ENCODE measurements around the gene STK11.

Gene STK11

DNA sequence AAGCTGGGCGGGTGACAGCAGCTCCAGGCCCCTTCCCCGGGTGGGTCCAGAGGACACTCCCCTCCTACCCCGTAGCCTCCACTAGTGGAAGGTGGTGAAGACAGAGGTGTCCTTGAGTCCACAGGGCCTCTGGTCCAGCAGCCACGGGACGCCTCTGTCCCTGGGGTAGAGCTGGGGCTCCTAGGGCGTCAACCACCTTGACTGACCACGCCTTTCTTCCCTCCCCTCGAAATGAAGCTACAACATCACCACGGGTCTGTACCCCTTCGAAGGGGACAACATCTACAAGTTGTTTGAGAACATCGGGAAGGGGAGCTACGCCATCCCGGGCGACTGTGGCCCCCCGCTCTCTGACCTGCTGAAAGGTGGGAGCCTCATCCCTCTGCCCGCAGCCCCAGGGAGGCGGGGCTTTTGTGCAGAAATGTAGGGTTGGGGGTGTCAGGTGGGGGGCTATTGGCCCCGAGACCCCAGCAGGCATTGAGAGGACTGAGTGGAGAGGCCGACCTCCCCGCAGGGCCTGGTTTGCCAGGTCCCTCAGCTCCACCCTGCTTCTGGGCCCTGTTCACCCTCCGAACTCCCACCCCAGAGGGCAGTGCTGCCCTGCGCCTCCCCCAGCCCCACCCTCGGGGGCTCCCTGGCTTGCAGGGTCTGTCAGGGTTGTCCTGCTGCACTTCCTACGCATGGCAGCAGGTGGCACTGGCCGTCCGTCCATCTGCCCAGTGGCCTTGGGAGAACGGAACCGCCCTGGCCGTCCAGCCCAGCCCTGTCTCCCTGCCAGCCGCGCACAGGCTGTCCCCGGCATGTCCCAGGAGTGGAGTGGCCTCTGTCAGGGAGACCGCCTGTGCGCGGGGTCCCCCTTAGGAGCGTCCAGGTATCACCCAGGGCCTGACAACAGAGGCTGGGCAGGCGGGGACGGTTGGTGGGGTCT, 15.7 kb downstream of the STK11 start:
- peak overlapping the region; percentile 98 for H3K27ac ChIP-seq
- POLR2A ChIA-PET (ENCODE audit: low non-redundant PET), result no interaction called here
- TF ChIP-seq, protein P1, sequence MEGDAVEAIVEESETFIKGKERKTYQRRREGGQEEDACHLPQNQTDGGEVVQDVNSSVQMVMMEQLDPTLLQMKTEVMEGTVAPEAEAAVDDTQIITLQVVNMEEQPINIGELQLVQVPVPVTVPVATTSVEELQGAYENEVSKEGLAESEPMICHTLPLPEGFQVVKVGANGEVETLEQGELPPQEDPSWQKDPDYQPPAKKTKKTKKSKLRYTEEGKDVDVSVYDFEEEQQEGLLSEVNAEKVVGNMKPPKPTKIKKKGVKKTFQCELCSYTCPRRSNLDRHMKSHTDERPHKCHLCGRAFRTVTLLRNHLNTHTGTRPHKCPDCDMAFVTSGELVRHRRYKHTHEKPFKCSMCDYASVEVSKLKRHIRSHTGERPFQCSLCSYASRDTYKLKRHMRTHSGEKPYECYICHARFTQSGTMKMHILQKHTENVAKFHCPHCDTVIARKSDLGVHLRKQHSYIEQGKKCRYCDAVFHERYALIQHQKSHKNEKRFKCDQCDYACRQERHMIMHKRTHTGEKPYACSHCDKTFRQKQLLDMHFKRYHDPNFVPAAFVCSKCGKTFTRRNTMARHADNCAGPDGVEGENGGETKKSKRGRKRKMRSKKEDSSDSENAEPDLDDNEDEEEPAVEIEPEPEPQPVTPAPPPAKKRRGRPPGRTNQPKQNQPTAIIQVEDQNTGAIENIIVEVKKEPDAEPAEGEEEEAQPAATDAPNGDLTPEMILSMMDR (conservative IDR thresholded peaks at IDR 0.05; ENCODE audit: low read depth), result peak; percentile 44
- CTCF ChIA-PET, result interaction anchor here (0.5 to 2.4 kb wide), 5 partner anchors 9 to 731 kb away, joined by 3 to 10 read pairs (median 3); no protein-coding TSS in a partner anchor
- no peak for DNase-seq (ENCODE audit: low spot score)

DNA sequence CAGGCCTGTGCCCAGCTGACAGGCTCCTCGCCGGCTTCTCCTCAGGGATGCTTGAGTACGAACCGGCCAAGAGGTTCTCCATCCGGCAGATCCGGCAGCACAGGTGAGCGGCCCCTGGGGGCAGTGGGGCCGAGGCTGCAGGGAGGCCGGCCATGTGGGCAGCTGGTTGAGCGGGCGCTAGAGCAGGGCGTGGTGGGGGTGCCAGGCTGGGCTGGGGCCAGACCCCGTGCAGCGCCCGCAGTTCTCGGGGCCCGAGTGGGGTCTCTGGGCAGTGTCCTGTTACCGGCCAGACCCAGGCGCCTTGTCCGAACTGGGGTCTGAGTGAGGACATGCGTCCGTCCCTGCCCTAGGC, 16.3 kb downstream of the STK11 start:
- POLR2A ChIA-PET (ENCODE audit: low non-redundant PET), result no interaction called here
- CTCF ChIA-PET, result interaction anchor here (2.4 kb wide), 1 partner anchor 23 kb away, joined by 10 read pairs; no protein-coding TSS in a partner anchor
- peak overlapping the region; percentile 98 for H3K27ac ChIP-seq
- TF ChIP-seq, protein P1 (conservative IDR thresholded peaks at IDR 0.05; ENCODE audit: low read depth), result no peak
- DNase-seq (ENCODE audit: low spot score), result no peak

- TF ChIP-seq, protein P1 (conservative IDR thresholded peaks at IDR 0.05; ENCODE audit: low read depth), result no peak
- CTCF ChIA-PET, result interaction anchor here (0.5 to 2.4 kb wide), 7 partner anchors 9 to 209 kb away, joined by 3 to 10 read pairs (median 3); partner anchors contain the start of gene ATP5F1D
- H3K27ac ChIP-seq, result peak overlapping the region; percentile 98
- POLR2A ChIA-PET (ENCODE audit: low non-redundant PET), result interaction anchor here (0.5 kb wide), 1 partner anchor 10 kb away, joined by 12 read pairs; no protein-coding TSS in a partner anchor
- DNase-seq (ENCODE audit: low spot score), result no peak
Measured at GRCh38 chr19:1222394-1222793, 16.8 kb downstream of the STK11 start.

DNA sequence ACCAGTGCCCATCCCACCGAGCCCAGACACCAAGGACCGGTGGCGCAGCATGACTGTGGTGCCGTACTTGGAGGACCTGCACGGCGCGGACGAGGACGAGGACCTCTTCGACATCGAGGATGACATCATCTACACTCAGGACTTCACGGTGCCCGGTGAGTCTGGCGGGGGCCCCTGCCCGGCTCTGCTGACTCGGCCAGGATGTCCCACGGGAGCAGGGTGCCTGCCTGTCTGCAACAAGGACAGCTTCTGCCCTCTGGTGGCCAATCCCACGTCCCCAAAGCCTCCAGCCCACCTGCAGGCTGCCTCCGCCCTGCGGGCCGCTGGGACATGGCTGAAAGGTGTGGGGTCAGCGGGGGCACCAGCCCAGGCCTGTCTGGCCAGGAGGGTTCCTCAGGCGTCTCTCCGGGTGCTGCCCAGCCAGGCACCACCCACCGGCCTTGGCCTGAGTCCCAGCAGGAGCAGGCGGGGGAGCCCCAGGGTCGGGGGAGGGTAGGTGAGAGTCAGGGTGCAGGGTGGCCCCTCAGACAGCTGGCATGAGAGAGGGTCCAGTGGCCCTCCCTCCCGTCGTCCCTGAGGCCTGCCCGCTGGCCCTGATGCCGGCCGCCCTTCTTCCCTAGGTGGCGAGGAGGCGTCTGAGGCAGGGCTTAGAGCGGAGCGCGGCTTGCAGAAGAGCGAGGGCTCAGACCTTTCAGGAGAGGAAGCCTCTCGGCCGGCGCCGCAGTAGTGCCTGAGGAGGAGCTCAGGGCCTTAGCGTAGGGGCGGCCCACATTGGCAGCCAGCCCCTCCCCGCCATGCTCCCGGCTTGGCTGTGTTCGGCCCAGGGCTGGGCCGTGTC, 17.7 kb downstream of the STK11 start:
- H3K27ac ChIP-seq, result peak overlapping the region; percentile 98
- no peak for DNase-seq (ENCODE audit: low spot score)
- CTCF ChIA-PET, result interaction anchor here (0.5 to 2.4 kb wide), 10 partner anchors 10 to 235 kb away, joined by 3 to 10 read pairs (median 3); partner anchors contain the start of gene ATP5F1D

GRCh38 chr19:1224047-1224825, 18.7 kb downstream of the STK11 start:
- ChIA-PET POLR2A (ENCODE audit: low non-redundant PET) (no interaction called here), CTCF (interaction anchor here (0.8 to 2.4 kb wide), 4 partner anchors 15 to 111 kb away, joined by 5 to 10 read pairs (median 6); no protein-coding TSS in a partner anchor)
- TF ChIP-seq, protein P1 (conservative IDR thresholded peaks at IDR 0.05; ENCODE audit: low read depth), result no peak
- H3K27ac ChIP-seq, result peak overlapping the region; percentile 98
- no peak for DNase-seq (ENCODE audit: low spot score)

More for the DNA sequence above, 17.7 kb downstream of the STK11 start:
- TF ChIP-seq, protein P1 (conservative IDR thresholded peaks at IDR 0.05; ENCODE audit: low read depth), result peak; percentile 54
- POLR2A ChIA-PET (ENCODE audit: low non-redundant PET), result no interaction called here

All from RWPE1 (cell line).